HepG2 (cell line): Measurements from ENCODE around the gene TOP2B. TPM values are rescaled to one million over a fixed set of nuclear protein-coding genes. Genes with fewer than 3 reads are reported as not detected.

ENCODE experiments used
- ADNP ChIP-seq: sonication (generic); formaldehyde crosslinking; IDR thresholded peaks from 2 replicates; pipeline ENCODE4 v1.4.0; 2020; ENCODE audit warnings: missing genetic modification reagents
- AFF4 ChIP-seq: sonication (generic); formaldehyde crosslinking; IDR thresholded peaks from 2 replicates; pipeline ENCODE4 v1.4.0; 2020; ENCODE audit warnings: missing genetic modification reagents
- ASH2L ChIP-seq: fragments of 300-600, 200-600 bp; sonication (generic); IDR thresholded peaks from 2 replicates; pipeline ENCODE4 v1.7.0; 2017; ENCODE audit warnings: low read depth, mild to moderate bottlenecking, moderate library complexity, mixed read lengths, low read length; ENCODE audit not compliant: insufficient read length
- CHCHD3 ChIP-seq: sonication (generic); formaldehyde crosslinking; IDR thresholded peaks from 2 replicates; pipeline ENCODE4 v1.8.0; 2022; ENCODE audit warnings: mild to moderate bottlenecking, missing genetic modification reagents, moderate library complexity
- DNMT3B ChIP-seq: conservative IDR thresholded peaks from 2 replicates; pipeline ENCODE4 v1.6.1; 2016; ENCODE audit warnings: missing biosample characterization, control low read depth
- NCOA5 ChIP-seq: sonication (generic); formaldehyde crosslinking; IDR thresholded peaks from 2 replicates; pipeline ENCODE4 v1.4.0; 2020; ENCODE audit warnings: missing genetic modification reagents
- PAF1 ChIP-seq: IDR thresholded peaks from 2 replicates; pipeline ENCODE4 v1.6.1; 2016; ENCODE audit warnings: missing genetic modification reagents, missing compliant biosample characterization
- RBAK ChIP-seq: sonication (generic); formaldehyde crosslinking; IDR thresholded peaks from 2 replicates; pipeline ENCODE4 v1.5.1; 2020; ENCODE audit warnings: mild to moderate bottlenecking, missing genetic modification reagents
- SPEN ChIP-seq: sonication (generic); formaldehyde crosslinking; IDR thresholded peaks from 2 replicates; pipeline ENCODE4 v1.5.1; 2020; ENCODE audit warnings: low read depth, mild to moderate bottlenecking, missing genetic modification reagents
- SRSF4 ChIP-seq: fragments of 200-400 bp; formaldehyde crosslinking; IDR thresholded peaks from one replicate; pipeline ENCODE4 v1.6.1; 2018; ENCODE audit warnings: mild to moderate bottlenecking, low read depth, low read length, moderate library complexity; ENCODE audit not compliant: poor library complexity, severe bottlenecking
- STAG1 ChIP-seq: sonication (generic); formaldehyde crosslinking; IDR thresholded peaks from 2 replicates; pipeline ENCODE4 v1.4.0; 2020; ENCODE audit warnings: missing genetic modification reagents
- ZNF619 ChIP-seq: sonication (generic); formaldehyde crosslinking; IDR thresholded peaks from 2 replicates; pipeline ENCODE4 v1.4.0; 2020; ENCODE audit warnings: mild to moderate bottlenecking, missing genetic modification reagents
- ZNF788 ChIP-seq: sonication (generic); formaldehyde crosslinking; IDR thresholded peaks from 2 replicates; pipeline ENCODE4 v1.5.0; 2020; ENCODE audit warnings: mild to moderate bottlenecking, missing genetic modification reagents, borderline replicate concordance
- ZNF879 ChIP-seq: sonication (generic); formaldehyde crosslinking; IDR thresholded peaks from 2 replicates; pipeline ENCODE4 v1.8.1; 2023; ENCODE audit warnings: missing genetic modification reagents
- polyA plus RNA-seq, 8 experiments: library from polyadenylated mRNA; depleted of rRNA in 3 of 8; stranded (reverse) in 7 of 8; unstranded in 1 of 8; fragments of >200 nt; fragmentation: Illumina TruSeq in 4 of 8; extraction: Trizol in 4 of 8; gene quantifications; 2 replicates each; pipeline versions ENCODE4 v1.2.1 to v1.2.3, GENCODE V29; 2011 to 2016; ENCODE audit warnings: low read depth in 4 of 8, missing spikeins in 1 of 8, mixed read lengths in 1 of 8; ENCODE audit not compliant: insufficient read depth in 1 of 8
- total RNA-seq, 5 experiments: library from RNA; depleted of rRNA; stranded (reverse); fragments of >200 nt; fragmentation: Illumina TruSeq; extraction: Trizol; gene quantifications; 2 replicates each; pipeline ENCODE4 v1.2.3, GENCODE V29; 2016; ENCODE audit warnings: low read depth in 1 of 5
- TF ChIP-seq, protein P1 (sequence below): sonication (generic); formaldehyde crosslinking; conservative IDR thresholded peaks from 2 replicates; pipeline ENCODE4 v1.4.0; 2020; ENCODE audit warnings: missing genetic modification reagents
- TF ChIP-seq, protein P2 (sequence below): fragments of 450-650 bp; IDR thresholded peaks from 2 replicates; pipeline ENCODE4 v1.6.1; 2017; ENCODE audit warnings: mild to moderate bottlenecking
- TF ChIP-seq, protein P3 (sequence below): sonication (generic); formaldehyde crosslinking; IDR thresholded peaks from 2 replicates; pipeline ENCODE4 v1.4.0; 2020; ENCODE audit warnings: missing genetic modification reagents, mild to moderate bottlenecking, borderline replicate concordance
- TF ChIP-seq, protein P4 (sequence below): sonication (generic); formaldehyde crosslinking; IDR thresholded peaks from 2 replicates; pipeline ENCODE4 v1.8.0; 2022; ENCODE audit warnings: low read depth, missing genetic modification reagents

Gene TOP2B
- total and polyA plus RNA-seq, 2 of the 13 experiments (the other 11 are each of a cell fraction or from before 2014, with no cell fraction given), result 27.6 to 88.1 TPM

GRCh38 chr3:25664812-25665314, at the start of gene TOP2B (continued):
- TF ChIP-seq RBAK (CRISPR knock-in tag), result no peak
- no peak for TF ChIP-seq NCOA5 (CRISPR knock-in tag)
- TF ChIP-seq ZNF619 (CRISPR knock-in tag), result no peak
- TF ChIP-seq, protein P1, sequence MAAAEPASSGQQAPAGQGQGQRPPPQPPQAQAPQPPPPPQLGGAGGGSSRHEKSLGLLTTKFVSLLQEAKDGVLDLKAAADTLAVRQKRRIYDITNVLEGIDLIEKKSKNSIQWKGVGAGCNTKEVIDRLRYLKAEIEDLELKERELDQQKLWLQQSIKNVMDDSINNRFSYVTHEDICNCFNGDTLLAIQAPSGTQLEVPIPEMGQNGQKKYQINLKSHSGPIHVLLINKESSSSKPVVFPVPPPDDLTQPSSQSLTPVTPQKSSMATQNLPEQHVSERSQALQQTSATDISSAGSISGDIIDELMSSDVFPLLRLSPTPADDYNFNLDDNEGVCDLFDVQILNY (CRISPR knock-in tag), result no peak
- no peak; the same call in 1 of the 2 replicates for TF ChIP-seq SPEN (CRISPR knock-in tag)
- 0 out of 2 replicates have a peak, but pooled peaks have one; percentile 20 for TF ChIP-seq CHCHD3
- TF ChIP-seq STAG1 (CRISPR knock-in tag), result no peak
- TF ChIP-seq, protein P2, sequence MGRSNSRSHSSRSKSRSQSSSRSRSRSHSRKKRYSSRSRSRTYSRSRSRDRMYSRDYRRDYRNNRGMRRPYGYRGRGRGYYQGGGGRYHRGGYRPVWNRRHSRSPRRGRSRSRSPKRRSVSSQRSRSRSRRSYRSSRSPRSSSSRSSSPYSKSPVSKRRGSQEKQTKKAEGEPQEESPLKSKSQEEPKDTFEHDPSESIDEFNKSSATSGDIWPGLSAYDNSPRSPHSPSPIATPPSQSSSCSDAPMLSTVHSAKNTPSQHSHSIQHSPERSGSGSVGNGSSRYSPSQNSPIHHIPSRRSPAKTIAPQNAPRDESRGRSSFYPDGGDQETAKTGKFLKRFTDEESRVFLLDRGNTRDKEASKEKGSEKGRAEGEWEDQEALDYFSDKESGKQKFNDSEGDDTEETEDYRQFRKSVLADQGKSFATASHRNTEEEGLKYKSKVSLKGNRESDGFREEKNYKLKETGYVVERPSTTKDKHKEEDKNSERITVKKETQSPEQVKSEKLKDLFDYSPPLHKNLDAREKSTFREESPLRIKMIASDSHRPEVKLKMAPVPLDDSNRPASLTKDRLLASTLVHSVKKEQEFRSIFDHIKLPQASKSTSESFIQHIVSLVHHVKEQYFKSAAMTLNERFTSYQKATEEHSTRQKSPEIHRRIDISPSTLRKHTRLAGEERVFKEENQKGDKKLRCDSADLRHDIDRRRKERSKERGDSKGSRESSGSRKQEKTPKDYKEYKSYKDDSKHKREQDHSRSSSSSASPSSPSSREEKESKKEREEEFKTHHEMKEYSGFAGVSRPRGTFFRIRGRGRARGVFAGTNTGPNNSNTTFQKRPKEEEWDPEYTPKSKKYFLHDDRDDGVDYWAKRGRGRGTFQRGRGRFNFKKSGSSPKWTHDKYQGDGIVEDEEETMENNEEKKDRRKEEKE, result no peak
- TF ChIP-seq AFF4 (CRISPR knock-in tag), result no peak
- peak; percentile 21; the same call in 1 of the 2 replicates for TF ChIP-seq ZNF788 (CRISPR knock-in tag)
- TF ChIP-seq ADNP (CRISPR knock-in tag), result no peak
- TF ChIP-seq ASH2L, result peak; percentile 56
- TF ChIP-seq, protein P3, sequence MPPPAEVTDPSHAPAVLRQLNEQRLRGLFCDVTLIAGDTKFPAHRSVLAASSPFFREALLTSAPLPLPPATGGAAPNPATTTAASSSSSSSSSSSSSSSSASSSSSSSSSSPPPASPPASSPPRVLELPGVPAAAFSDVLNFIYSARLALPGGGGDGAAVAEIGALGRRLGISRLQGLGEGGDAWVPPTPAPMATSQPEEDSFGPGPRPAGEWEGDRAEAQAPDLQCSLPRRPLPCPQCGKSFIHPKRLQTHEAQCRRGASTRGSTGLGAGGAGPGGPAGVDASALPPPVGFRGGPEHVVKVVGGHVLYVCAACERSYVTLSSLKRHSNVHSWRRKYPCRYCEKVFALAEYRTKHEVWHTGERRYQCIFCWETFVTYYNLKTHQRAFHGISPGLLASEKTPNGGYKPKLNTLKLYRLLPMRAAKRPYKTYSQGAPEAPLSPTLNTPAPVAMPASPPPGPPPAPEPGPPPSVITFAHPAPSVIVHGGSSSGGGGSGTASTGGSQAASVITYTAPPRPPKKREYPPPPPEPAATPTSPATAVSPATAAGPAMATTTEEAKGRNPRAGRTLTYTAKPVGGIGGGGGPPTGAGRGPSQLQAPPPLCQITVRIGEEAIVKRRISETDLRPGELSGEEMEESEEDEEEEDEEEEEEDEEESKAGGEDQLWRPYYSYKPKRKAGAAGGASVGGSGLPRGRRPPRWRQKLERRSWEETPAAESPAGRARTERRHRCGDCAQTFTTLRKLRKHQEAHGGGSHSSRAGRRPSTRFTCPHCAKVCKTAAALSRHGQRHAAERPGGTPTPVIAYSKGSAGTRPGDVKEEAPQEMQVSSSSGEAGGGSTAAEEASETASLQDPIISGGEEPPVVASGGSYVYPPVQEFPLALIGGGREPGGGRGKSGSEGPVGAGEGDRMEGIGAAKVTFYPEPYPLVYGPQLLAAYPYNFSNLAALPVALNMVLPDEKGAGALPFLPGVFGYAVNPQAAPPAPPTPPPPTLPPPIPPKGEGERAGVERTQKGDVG (CRISPR knock-in tag), result no peak
- no peak for TF ChIP-seq ZNF879
- TF ChIP-seq DNMT3B (CRISPR knock-in tag), result no peak
- TF ChIP-seq, protein P4, sequence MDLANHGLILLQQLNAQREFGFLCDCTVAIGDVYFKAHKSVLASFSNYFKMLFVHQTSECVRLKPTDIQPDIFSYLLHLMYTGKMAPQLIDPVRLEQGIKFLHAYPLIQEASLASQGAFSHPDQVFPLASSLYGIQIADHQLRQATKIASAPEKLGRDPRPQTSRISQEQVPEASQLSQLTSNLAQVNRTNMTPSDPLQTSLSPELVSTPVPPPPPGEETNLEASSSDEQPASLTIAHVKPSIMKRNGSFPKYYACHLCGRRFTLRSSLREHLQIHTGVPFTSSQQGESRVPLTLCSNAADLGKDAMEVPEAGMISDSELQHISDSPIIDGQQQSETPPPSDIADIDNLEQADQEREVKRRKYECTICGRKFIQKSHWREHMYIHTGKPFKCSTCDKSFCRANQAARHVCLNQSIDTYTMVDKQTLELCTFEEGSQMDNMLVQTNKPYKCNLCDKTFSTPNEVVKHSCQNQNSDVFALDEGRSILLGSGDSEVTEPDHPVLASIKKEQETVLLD, result no peak
- TF ChIP-seq PAF1 (CRISPR knock-in tag), result no peak
- TF ChIP-seq SRSF4, result no peak
